Measurements from ENCODE around the gene GABBR2.

The GABBR2 gene

GRCh38 chr9:98428454-98428853 lies 280.3 kb downstream of the GABBR2 start:
- DNase-seq, result no peak

- no peak for DNase-seq
These were observed 281.2 kb downstream of the GABBR2 start for GRCh38 chr9:98427491-98427890.

DNA sequence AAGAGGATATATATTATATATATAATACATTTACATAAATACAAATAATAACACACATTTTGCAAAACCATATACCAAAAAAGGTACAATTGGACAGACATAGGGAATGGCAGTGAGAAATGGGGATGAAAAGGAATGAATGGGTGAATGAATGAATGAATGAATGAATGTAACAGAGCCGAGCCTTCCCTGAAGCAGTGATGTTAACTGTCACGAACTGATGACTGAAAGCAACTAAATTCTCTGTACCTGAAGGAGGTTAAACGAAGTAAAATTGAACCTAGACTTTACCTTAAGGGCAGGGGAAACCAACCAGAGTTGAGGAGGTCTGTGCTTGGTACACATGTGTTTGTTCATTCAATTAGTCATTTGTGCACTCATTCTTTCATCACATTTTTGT lies 283.7 kb downstream of the GABBR2 start:
- no peak for DNase-seq

- no peak for DNase-seq
These were observed 289.5 kb downstream of the GABBR2 start for GRCh38 chr9:98419260-98419603.

DNA sequence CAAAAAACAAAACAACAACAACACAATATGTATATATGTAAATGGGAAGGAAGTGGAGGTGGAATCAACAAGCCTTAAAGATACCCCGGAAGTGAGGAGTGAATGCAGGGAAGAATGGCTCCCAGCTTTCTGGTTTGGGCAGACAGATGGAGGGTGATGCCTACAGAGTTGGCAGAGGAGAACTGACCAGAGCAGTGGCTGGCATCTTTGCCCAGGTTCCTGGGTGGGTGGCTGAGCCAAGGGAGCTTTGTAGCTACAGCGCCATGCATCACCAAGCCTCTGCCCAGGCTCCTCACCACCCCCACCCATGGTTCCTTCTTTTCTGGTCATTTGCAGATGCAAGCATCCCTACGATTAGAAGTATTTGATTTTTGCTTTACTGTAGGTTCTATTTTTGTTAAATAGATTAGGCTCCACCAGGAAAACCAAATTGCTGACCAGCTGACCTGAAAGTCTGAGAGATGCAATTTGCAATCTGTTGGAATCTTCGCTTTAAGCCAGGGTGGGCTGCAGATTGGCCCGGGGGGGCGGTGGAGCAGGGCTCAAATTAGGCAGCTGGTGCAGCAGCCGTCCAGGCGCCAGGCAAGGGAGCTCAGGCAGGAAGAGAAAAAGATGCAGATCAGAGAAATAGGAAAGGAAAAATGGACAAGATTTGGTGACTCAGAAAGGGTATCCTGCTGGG lies 290.0 kb downstream of the GABBR2 start:
- no peak for DNase-seq

DNA sequence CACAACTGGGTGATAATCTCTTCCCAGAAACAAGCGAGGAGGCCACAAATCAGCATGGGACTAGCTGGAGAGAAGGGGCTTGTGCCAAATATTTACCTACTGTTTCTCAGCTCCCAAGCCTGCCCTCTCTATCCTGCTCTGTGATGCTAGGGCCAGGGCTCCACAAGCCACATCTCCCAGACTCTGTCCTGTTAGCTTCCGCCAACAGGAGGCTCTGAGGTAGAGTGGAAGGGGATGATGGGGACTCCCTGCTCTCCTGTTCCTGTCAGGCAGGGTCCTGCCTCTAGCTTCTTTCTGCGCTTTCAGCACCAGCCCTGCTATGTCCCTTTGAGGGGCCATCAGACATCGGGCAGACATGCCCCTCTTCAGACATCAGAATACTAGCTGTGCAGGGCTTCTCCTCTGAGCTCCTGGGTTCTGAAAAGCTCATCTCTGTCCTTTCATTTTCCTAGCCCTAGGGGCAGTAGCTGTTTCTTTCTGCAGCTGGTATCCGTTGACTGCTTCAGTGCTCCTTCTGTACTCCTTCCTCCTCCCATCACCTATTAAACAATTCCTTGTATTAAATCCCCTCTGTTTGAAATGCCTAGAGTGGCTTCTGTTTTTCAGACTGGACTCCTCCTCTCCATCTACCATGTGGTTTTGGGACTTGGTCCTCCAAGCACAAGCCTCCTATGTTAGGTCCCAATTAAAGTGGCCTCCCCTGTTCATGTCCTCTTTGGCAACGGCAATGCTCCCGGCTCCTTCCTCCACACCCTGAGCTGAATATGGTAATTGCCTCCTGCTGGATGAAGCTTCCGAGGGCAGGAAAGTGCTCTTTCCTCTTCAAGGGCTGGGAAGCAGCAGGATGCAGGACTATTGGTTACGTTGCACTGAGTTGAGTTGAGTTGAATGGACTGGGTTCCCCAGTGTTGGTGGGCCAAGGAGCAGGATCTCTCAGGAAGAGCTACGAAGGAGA lies 292.2 kb downstream of the GABBR2 start:
- DNase-seq, result no peak

- DNase-seq, result no peak
These were observed 293.0 kb downstream of the GABBR2 start for GRCh38 chr9:98415782-98416181.

- DNase-seq, result no peak
These were observed 295.7 kb downstream of the GABBR2 start for GRCh38 chr9:98413084-98413483.

DNA sequence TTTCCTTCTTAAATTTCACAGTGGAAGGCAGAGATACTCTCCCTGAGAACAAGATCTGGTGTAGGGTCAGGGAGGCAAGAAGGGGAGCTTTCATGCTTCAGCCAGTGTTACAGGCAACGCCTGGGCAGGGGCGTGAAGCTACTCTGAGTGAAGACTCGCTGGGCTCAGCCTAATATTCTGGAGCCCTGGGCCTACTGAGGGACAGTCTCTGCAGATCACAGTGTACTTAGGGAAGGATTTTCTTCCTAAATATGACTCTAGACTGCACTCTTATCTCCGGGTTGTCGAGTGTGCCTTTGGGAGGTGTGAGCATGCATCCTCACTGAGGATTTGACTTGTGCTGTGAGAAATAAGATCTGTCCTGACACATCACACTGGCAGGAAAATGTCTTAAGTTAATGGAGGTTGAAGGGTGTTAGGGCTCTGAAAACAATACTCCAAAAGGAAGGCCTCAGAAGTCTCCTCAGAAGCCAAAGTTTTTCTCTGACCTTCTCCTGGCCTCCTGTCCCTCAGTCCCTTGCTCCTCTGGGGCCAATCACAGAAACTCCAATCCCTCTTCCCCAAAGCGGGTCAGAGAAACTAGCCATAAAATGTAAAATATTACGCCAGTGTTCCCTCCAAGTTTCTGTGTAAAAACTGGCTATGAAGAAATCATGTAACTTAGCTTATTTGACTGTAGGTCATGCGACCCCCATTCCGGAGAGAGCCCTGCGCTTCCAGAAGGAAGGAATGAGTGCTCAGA lies 296.5 kb downstream of the GABBR2 start:
- DNase-seq, result no peak

- peak; percentile 64 for DNase-seq
These were observed 298.5 kb downstream of the GABBR2 start for GRCh38 chr9:98410185-98410697.

DNA sequence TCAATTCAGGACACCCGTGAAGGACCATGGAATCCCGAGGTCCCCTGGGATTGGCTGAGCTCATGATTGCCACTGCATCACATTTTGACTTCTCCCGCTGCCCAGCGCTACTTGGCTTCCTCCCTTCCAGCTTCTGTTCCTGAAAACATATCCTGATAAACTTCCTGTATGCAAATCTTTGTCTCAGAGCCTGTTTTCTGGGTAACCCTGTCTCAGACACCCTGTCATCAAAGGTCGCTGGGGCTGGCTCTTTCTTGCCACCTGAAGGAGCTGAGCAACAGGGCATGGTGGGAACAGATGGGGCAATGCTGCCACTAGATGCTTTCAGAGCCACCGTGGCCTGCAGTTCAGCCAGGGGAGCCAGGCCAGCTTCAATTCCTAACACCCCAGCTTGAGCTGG lies 299.0 kb downstream of the GABBR2 start:
- DNase-seq, result peak; percentile 31

DNA sequence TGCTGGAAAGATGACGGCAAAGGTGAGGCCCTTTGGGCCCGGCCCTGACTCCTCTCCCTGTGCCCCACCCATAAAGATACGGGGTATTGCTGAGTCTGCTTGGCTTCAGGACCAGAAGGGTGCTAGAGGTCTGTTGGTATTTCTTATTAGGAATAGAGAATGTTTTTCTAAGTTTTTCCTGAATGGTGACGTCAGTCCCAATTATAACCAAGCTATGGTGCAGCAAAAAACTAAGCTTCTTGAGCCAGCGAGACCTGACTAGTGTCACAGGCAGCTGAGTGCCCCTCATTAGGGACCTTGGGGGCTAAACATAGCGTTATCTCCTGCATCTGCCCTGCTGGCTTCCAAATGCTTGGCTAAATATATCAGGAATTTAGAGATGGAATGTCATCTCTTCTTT lies 302.3 kb downstream of the GABBR2 start:
- DNase-seq, result no peak

GRCh38 chr9:98404237-98404636 lies 304.5 kb downstream of the GABBR2 start:
- no peak for DNase-seq

GRCh38 chr9:98403715-98404114 lies 305.0 kb downstream of the GABBR2 start:
- no peak for DNase-seq

GRCh38 chr9:98402019-98402840 lies 306.5 kb downstream of the GABBR2 start:
- no peak for DNase-seq

DNA sequence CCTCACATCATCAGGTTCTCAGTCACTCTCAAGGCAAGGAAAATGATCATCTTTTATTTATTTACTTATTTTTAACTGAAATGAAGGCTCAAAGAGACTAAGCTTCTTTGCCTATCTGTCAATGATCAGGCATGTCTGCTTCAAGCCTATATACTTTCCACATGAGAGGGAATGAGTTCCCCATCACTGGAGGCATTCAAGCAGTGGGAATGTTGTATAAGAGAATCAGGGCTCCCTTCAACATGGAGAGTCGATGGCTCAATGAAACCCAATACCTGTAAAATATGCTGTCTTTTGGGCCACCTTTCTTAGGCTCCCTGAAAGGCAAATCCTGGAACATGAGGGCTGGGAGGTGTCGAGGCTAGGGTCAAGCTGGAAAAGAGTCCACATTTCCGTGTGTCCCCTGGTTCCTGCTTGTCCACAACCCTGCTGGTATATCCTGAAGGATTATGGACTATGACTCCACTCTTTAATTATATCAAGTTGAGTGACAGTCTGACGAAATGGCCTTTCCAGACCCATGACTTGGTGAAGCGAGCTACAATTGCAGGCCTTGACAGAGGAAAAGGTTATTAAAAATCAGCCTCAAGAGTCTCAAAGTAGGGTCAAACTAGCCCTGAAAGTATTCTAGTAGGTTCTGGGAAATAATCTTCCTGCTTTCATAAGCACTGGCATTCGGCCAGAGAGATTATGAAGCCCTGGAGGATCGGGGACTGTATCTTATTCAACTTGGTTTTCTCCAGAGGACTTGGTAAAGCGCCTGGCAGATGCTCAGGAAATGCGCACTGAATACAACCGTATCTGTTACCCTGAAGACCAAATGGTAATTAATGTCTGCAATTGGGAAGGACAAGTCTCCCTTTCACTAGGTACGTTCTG lies 307.4 kb downstream of the GABBR2 start:
- no peak for DNase-seq

GRCh38 chr9:98399950-98400683 lies 308.6 kb downstream of the GABBR2 start:
- DNase-seq, result no peak

DNA sequence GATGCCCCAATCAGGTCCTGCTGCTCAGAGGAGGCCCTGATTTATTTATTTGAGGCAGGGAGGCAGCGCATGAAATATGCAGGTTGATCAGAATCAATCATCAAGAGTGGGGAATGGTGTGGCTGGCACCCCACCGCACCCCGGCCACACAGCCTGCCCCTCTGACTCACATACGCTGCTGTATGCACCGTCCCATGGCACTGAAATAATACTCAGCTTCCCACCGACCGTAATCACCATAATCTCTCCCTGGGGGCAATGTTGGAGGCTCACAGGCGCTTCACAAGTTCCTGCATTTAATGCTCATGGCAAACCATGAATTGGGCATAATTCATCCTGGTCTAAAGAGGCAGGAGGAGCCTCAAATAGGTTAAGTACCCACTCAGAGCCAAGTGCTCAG lies 312.1 kb downstream of the GABBR2 start:
- DNase-seq, result no peak

- no peak for DNase-seq
These were observed 312.5 kb downstream of the GABBR2 start for GRCh38 chr9:98396236-98396635.

- DNase-seq, result no peak
These were observed 316.9 kb downstream of the GABBR2 start for GRCh38 chr9:98391867-98392266.

DNA sequence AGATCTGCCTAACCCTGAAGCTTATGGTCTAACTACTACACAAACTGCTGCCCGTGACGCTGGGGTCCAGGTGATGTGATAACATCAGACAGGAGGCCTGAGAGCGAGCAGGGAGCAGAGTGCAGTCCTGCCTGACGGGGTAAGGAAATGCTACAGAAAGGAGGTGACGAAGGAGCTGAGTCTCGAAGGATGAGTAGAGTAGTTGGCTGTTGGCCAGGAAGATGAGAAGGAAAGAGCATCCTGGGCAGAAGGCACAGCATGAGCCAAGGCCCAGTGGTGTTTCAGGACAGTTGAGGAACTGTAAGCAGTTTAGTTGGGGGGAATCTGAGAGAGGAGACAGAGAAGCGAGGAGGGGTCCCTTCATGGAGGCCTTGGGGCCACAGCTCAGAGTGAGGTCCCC lies 317.3 kb downstream of the GABBR2 start:
- DNase-seq, result no peak
